SK-N-SH treated with all-trans-retinoic acid at 6 μM for 48 hours (cell line): ENCODE results near the gene ADD1.

Source experiments
- ATAC-seq: fragments of 200-7000 bp; cut with Tn5 transposase; 3 replicates; pipeline ENCODE4 v1.9.1; 2020; ENCODE audit warnings: mild to moderate bottlenecking, moderate library complexity
- ARNTL ChIP-seq: fragments of 450-650 bp; formaldehyde crosslinking; IDR thresholded peaks from 2 replicates; pipeline ENCODE4 v1.5.0; 2020; ENCODE audit warnings: low read depth, mild to moderate bottlenecking, moderate library complexity, borderline replicate concordance
- CSDC2 ChIP-seq: fragments of 250-450 bp; sonication (Bioruptor Pico); IDR thresholded peaks from 2 replicates; pipeline ENCODE4 v1.5.0; 2020; ENCODE audit warnings: mild to moderate bottlenecking, moderate library complexity
- ESRRG ChIP-seq: fragments of 250-450 bp; sonication (Bioruptor Pico); IDR thresholded peaks from 2 replicates; pipeline ENCODE4 v1.6.1; 2021; ENCODE audit warnings: mild to moderate bottlenecking
- GLIS3 ChIP-seq: fragments of 250-450 bp; sonication (Bioruptor Pico); IDR thresholded peaks from 2 replicates; pipeline ENCODE4 v1.5.0; 2020; ENCODE audit warnings: mild to moderate bottlenecking, moderate library complexity
- ISL1 ChIP-seq: fragments of 250-450 bp; sonication (Bioruptor Pico); IDR thresholded peaks from 2 replicates; pipeline ENCODE4 v2.1.2; 2022; ENCODE audit warnings: mild to moderate bottlenecking, moderate library complexity
- PPARA ChIP-seq: fragments of 250-450 bp; sonication (Bioruptor Pico); IDR thresholded peaks from 2 replicates; pipeline ENCODE4 v1.5.0; 2020; ENCODE audit warnings: mild to moderate bottlenecking, borderline replicate concordance
- RARB ChIP-seq: fragments of 250-450 bp; sonication (Bioruptor Pico); IDR thresholded peaks from 2 replicates; pipeline ENCODE4 v1.8.0; 2021; ENCODE audit warnings: mild to moderate bottlenecking, moderate library complexity
- SNAI2 ChIP-seq: fragments of 250-450 bp; sonication (Bioruptor Pico); IDR thresholded peaks from 2 replicates; pipeline ENCODE4 v1.5.0; 2020; ENCODE audit warnings: mild to moderate bottlenecking, moderate library complexity
- TCF4 ChIP-seq: fragments of 250-450 bp; sonication (Bioruptor Pico); IDR thresholded peaks from 2 replicates; pipeline ENCODE4 v1.8.0; 2021; ENCODE audit warnings: mild to moderate bottlenecking, moderate library complexity, borderline replicate concordance
- ZC3H10 ChIP-seq: fragments of 250-450 bp; sonication (Bioruptor Pico); IDR thresholded peaks from 2 replicates; pipeline ENCODE4 v1.5.1; 2021; ENCODE audit warnings: mild to moderate bottlenecking, moderate library complexity
- ZFP3 ChIP-seq: fragments of 250-450 bp; sonication (Bioruptor Pico); IDR thresholded peaks from 2 replicates; pipeline ENCODE4 v1.5.0; 2020; ENCODE audit warnings: mild to moderate bottlenecking, moderate library complexity
- ZFP30 ChIP-seq: fragments of 450-650 bp; formaldehyde crosslinking; IDR thresholded peaks from 2 replicates; pipeline ENCODE4 v1.5.0; 2022; ENCODE audit warnings: mild to moderate bottlenecking, moderate library complexity
- ZNF565 ChIP-seq: fragments of 450-650 bp; formaldehyde crosslinking; conservative IDR thresholded peaks from 2 replicates; pipeline ENCODE4 v1.5.0; 2020; ENCODE audit warnings: low read depth, mild to moderate bottlenecking, moderate library complexity
- TF ChIP-seq, protein P1 (sequence below): fragments of 250-450 bp; sonication (Bioruptor Pico); IDR thresholded peaks from 2 replicates; pipeline ENCODE4 v1.5.0; 2020; ENCODE audit warnings: mild to moderate bottlenecking, moderate library complexity
- TF ChIP-seq, protein P2 (sequence below): fragments of 250-450 bp; sonication (Bioruptor Pico); IDR thresholded peaks from 2 replicates; pipeline ENCODE4 v1.8.0; 2021; ENCODE audit warnings: low read depth, mild to moderate bottlenecking, moderate library complexity, borderline replicate concordance
- TF ChIP-seq, protein P3 (sequence below): fragments of 250-450 bp; sonication (Bioruptor Pico); IDR thresholded peaks from 2 replicates; pipeline ENCODE4 v1.8.0; 2020; ENCODE audit warnings: mild to moderate bottlenecking, moderate library complexity, borderline replicate concordance
- TF ChIP-seq, protein P4 (sequence below): fragments of 250-450 bp; sonication (Bioruptor Pico); IDR thresholded peaks from 2 replicates; pipeline ENCODE4 v1.5.1; 2020; ENCODE audit warnings: low read depth, mild to moderate bottlenecking, moderate library complexity

The ADD1 gene

DNA sequence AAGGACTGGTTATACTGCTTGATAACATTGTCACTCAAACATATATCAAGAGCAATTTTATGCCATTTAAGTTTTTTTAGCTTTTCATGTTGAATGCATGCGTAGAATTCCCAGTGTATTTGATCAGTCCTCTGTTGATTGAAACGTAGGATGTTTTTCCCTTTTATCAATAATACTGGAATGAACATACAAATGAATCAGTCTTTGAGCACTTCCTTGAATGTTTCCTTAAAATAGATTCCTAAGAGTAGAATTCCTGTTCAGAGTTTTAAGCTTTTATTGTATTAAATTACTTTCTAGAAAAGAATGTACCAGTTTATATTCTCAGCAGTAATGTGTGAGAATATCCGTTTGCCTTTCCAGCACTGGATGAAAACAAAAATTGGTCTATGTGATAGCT lies 37.8 kb downstream of the ADD1 start (continued):
- TF ChIP-seq, protein P1, sequence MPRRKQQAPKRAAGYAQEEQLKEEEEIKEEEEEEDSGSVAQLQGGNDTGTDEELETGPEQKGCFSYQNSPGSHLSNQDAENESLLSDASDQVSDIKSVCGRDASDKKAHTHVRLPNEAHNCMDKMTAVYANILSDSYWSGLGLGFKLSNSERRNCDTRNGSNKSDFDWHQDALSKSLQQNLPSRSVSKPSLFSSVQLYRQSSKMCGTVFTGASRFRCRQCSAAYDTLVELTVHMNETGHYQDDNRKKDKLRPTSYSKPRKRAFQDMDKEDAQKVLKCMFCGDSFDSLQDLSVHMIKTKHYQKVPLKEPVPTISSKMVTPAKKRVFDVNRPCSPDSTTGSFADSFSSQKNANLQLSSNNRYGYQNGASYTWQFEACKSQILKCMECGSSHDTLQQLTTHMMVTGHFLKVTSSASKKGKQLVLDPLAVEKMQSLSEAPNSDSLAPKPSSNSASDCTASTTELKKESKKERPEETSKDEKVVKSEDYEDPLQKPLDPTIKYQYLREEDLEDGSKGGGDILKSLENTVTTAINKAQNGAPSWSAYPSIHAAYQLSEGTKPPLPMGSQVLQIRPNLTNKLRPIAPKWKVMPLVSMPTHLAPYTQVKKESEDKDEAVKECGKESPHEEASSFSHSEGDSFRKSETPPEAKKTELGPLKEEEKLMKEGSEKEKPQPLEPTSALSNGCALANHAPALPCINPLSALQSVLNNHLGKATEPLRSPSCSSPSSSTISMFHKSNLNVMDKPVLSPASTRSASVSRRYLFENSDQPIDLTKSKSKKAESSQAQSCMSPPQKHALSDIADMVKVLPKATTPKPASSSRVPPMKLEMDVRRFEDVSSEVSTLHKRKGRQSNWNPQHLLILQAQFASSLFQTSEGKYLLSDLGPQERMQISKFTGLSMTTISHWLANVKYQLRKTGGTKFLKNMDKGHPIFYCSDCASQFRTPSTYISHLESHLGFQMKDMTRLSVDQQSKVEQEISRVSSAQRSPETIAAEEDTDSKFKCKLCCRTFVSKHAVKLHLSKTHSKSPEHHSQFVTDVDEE (CRISPR knock-in tag), result no peak
- TF ChIP-seq ZFP3 (no peak), PPARA (no peak), ZFP30 (no peak), GLIS3 (no peak), RARB (CRISPR knock-in tag) (no peak)
- TF ChIP-seq, all 23 proteins: peak for 0

DNA sequence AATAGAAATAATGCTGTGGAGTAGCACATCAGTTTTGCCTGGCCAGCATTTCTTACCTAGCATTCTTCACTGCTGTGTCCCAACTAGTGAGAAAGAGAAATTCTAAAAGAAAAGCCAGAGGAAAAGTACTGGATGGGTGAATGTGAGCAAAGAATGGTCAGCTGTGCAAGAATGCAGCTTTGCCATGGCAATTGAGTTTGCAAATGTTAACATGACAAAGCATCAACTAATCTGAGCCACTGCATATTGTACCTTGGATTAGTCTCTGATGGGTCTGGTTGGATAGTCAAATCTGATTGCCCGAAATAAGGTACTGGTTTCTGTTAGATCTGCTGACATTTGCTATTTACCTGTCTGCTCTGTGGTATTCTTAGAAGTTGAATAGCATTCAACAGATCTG lies 38.7 kb downstream of the ADD1 start:
- TF ChIP-seq RARB (CRISPR knock-in tag), result no peak
- TF ChIP-seq, protein P1 (CRISPR knock-in tag), result no peak
- no peak for ATAC-seq

DNA sequence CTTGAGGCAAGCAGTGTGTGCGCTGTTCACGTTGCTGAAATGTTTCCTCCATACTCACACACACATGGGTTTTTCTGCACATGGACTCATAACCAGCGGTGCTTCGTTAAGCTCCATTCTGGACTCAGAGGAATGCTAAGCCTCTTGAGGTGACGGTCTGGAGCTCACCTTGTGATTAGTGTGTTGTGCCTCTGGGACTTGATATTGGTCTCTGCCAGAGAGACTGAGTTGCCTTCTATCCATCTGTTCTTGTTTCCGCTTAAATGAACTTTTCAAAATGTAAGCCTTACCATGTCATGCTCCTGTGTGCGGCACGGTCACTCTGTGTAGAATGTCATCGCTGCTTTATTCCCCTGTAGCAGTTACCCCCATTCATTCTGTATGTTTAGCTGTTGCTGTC lies 42.5 kb downstream of the ADD1 start:
- no peak for TF ChIP-seq ESRRG (CRISPR knock-in tag)
- TF ChIP-seq ARNTL (CRISPR knock-in tag), result no peak
- TF ChIP-seq, protein P2, sequence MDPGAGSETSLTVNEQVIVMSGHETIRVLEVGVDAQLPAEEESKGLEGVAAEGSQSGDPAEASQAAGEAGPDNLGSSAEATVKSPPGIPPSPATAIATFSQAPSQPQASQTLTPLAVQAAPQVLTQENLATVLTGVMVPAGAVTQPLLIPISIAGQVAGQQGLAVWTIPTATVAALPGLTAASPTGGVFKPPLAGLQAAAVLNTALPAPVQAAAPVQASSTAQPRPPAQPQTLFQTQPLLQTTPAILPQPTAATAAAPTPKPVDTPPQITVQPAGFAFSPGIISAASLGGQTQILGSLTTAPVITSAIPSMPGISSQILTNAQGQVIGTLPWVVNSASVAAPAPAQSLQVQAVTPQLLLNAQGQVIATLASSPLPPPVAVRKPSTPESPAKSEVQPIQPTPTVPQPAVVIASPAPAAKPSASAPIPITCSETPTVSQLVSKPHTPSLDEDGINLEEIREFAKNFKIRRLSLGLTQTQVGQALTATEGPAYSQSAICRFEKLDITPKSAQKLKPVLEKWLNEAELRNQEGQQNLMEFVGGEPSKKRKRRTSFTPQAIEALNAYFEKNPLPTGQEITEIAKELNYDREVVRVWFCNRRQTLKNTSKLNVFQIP (CRISPR knock-in tag), result no peak
- TF ChIP-seq, protein P3, sequence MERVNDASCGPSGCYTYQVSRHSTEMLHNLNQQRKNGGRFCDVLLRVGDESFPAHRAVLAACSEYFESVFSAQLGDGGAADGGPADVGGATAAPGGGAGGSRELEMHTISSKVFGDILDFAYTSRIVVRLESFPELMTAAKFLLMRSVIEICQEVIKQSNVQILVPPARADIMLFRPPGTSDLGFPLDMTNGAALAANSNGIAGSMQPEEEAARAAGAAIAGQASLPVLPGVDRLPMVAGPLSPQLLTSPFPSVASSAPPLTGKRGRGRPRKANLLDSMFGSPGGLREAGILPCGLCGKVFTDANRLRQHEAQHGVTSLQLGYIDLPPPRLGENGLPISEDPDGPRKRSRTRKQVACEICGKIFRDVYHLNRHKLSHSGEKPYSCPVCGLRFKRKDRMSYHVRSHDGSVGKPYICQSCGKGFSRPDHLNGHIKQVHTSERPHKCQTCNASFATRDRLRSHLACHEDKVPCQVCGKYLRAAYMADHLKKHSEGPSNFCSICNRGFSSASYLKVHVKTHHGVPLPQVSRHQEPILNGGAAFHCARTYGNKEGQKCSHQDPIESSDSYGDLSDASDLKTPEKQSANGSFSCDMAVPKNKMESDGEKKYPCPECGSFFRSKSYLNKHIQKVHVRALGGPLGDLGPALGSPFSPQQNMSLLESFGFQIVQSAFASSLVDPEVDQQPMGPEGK (CRISPR knock-in tag), result no peak
- TF ChIP-seq CSDC2 (CRISPR knock-in tag), result no peak
- no peak for ATAC-seq

DNA sequence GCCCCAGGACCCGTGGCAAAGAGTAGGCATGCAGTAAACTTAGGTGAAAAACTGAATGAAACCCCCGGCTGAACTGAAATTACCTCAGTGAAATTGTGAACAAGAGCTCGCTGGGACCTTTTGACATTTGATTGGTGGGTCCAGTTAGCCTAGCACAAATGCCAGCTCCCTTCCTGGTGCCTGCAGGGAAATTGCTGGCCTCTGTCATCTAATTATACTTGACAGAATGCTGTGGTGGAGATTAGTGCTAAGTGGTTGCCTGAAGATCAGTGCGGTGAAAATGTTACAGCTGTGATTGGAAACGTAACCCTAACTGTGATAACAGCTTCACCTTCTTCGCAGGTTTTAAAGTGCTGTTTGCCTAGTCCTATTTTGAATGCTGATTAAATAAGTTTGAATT lies 43.0 kb downstream of the ADD1 start:
- ATAC-seq, result peak; percentile 91

More for the DNA sequence above, 43.0 kb downstream of the ADD1 start:
- TF ChIP-seq CSDC2 (CRISPR knock-in tag) (no peak), ZNF565 (CRISPR knock-in tag) (no peak), SNAI2 (no peak), ESRRG (CRISPR knock-in tag) (no peak), PPARA (no peak), ZC3H10 (CRISPR knock-in tag) (no peak), TCF4 (peak; percentile 84; the same call in 1 of the 2 replicates), ZFP30 (no peak), GLIS3 (no peak), ISL1 (CRISPR knock-in tag) (peak; percentile 68), ARNTL (CRISPR knock-in tag) (no peak)
- TF ChIP-seq, protein P2 (CRISPR knock-in tag), result no peak
- TF ChIP-seq, protein P1 (CRISPR knock-in tag), result peak; percentile 81
- TF ChIP-seq, protein P4, sequence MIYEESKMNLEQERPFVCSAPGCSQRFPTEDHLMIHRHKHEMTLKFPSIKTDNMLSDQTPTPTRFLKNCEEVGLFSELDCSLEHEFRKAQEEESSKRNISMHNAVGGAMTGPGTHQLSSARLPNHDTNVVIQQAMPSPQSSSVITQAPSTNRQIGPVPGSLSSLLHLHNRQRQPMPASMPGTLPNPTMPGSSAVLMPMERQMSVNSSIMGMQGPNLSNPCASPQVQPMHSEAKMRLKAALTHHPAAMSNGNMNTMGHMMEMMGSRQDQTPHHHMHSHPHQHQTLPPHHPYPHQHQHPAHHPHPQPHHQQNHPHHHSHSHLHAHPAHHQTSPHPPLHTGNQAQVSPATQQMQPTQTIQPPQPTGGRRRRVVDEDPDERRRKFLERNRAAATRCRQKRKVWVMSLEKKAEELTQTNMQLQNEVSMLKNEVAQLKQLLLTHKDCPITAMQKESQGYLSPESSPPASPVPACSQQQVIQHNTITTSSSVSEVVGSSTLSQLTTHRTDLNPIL (CRISPR knock-in tag), result no peak
